ENCODE measurements around the gene KTI12.

The KTI12 gene

DNA sequence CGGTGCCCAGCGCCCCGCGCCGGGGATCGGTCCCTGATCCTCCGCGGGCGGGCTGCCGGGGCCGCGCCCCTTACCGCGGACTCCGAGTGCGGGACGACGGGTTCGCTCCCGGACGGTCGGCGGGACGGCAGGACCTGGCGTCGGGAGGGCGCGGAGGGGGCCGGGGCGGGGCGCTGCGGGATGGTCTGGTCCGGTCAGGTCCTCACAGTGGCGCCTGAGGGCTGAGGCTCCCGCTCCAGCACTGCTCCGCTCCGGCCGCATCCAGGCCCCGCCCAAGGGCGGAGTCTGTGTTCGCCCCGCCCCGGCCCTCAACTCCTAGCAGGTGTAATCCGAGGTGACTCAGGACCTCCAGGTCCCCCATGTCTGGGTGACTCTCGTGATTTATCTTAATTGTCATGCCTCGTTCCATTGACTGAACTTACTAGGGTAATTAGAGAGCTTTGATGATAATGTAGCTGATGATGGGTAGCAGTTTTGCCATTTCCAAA, 43.1 kb downstream of the KTI12 start, which contains the start of gene RAB3B:
Gene RAB3B (minus strand): TSS at position 223 of the 488 bp plus-strand sequence. CDS start 13,583 bp downstream, outside the sequence.
- H3K4me3 ChIP-seq = peak within 1 kb of the TSS; percentile 17 to 55 (median 35)
- H3K27ac ChIP-seq = no peak within 1 kb of the TSS

GRCh38 chr1:51989582-51990477, 43.8 kb downstream of the KTI12 start:
- H3K27ac ChIP-seq = no peak overlapping the region
- H3K4me3 ChIP-seq = peak overlapping the region; percentile 17 to 55 (median 35)

DNA sequence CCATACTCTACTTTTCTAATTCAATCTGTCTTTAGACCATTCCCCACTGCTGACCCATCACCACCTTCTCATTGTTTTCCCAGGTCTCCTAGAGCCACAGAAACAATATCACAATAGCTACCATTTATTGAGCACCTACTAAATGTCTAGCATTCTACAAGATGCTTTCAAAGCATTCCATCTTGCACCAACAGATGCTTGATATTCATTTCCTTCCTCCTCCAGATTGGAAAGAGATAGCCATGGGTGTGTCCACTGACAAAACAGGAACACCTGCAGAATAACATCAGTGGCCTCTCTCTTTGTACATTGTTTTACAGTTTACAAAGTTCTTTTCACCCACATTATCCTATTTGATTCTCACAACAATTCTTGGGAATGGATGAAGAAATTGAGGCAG, 45.4 kb downstream of the KTI12 start:
- Histone ChIP-seq H3K27ac (no peak overlapping the region), H3K4me3 (no peak overlapping the region)

DNA sequence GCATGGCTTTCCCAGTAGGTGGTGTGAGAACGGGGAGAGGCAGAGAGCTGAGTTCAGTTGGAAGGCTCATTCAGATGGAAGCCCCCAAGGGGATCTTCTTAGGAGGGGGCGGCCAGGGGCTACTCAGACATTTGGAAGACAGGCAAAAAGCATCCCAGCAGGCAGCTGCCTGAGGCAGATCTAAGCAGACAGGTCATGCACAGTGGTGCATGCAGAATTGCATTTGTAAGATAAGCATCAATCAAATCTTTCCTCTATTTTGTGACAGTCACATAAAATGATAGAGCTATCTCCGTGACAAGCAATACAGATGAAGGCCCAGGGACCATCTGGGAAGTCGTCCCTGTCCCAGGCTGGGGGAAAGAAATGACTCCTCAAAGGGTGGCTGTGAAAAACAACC, 46.9 kb downstream of the KTI12 start:
- no peak overlapping the region for H3K4me3 ChIP-seq
- H3K27ac ChIP-seq = no peak overlapping the region

GRCh38 chr1:51982161-51982560, 51.4 kb downstream of the KTI12 start:
- Histone ChIP-seq H3K27ac (no peak overlapping the region), H3K4me3 (no peak overlapping the region)
